Uterus (tissue), 2 donors: Measurements from ENCODE around the gene IFT57.

Source experiments
- POLR2A ChIP-seq, 2 donors: fragments of 450-650 bp; IDR thresholded peaks; one replicate each; pipeline ENCODE4 v1.6.1; 2016; ENCODE audit warnings: antibody characterized with exemption in 2 of 2, mild to moderate bottlenecking in 1 of 2, moderate library complexity in 1 of 2
- TF ChIP-seq, protein P1 (sequence below), 4 experiments: fragments of 200-600 bp in 2 of 4; fragments of 450-650 bp in 2 of 4; sonication (generic) in 2 of 4; IDR thresholded peaks; one replicate each; pipeline ENCODE4 v1.5.1; 2016 to 2019; ENCODE audit warnings: antibody characterized with exemption in 4 of 4, mild to moderate bottlenecking in 2 of 4, moderate library complexity in 1 of 4

DNA sequence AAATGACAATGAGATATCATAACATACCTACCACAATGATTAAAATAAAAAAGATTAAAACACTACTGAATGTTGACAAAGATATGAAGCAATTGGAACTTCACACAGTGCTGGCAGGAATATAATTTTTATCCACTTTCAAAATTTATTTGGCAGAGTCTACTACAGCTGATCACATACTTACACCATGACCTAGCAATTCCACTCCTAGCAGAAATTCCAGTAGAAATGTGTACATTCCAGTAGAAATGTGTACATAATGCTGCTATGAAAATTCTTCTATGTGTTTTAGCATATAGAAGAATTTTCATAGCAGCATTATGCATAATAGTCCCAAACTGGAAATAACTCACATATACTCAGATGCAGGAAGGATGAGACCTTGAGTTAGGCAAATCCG is 43.5 kb downstream of the IFT57 start:
- TF ChIP-seq, protein P1, sequence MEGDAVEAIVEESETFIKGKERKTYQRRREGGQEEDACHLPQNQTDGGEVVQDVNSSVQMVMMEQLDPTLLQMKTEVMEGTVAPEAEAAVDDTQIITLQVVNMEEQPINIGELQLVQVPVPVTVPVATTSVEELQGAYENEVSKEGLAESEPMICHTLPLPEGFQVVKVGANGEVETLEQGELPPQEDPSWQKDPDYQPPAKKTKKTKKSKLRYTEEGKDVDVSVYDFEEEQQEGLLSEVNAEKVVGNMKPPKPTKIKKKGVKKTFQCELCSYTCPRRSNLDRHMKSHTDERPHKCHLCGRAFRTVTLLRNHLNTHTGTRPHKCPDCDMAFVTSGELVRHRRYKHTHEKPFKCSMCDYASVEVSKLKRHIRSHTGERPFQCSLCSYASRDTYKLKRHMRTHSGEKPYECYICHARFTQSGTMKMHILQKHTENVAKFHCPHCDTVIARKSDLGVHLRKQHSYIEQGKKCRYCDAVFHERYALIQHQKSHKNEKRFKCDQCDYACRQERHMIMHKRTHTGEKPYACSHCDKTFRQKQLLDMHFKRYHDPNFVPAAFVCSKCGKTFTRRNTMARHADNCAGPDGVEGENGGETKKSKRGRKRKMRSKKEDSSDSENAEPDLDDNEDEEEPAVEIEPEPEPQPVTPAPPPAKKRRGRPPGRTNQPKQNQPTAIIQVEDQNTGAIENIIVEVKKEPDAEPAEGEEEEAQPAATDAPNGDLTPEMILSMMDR (IDR thresholded peaks at IDR 0.05): no peak
- TF ChIP-seq POLR2A (IDR thresholded peaks at IDR 0.05): no peak
